Measurements from ENCODE around the gene TMEM135. TPM values are rescaled to one million over a fixed set of nuclear protein-coding genes. Genes with fewer than 3 reads are reported as not detected.
"Not testable (repeated sequence)": the region's sequence is repeated elsewhere in the genome, so short reads cannot be mapped to it uniquely, and the experiment has no call there.

TMEM135 gene
- total RNA-seq, 1 donor from 2014 or later = 20.6 TPM

GRCh38 chr11:87266751-87267150 is 229.0 kb downstream of the TMEM135 start:
- peaks cover 12% of the 10 kb centered on the region for H3K4me1 Mint-ChIP-seq (ENCODE audit: low read depth, unreplicated experiment)
- no peaks in the 10 kb centered on the region for H3K36me3 Mint-ChIP-seq (ENCODE audit: low read depth, unreplicated experiment)
- no peak overlapping the region for H3K4me2 ChIP-seq (ENCODE audit: low read length)
- no peaks in the 10 kb centered on the region for H3K27me3 Mint-ChIP-seq (ENCODE audit: low read depth, unreplicated experiment)
- H3K9me3 Mint-ChIP-seq (ENCODE audit: unreplicated experiment) = no peaks in the 10 kb centered on the region
- no peak overlapping the region for H2AFZ ChIP-seq (ENCODE audit: low read depth, low read length)
- H3K36me3 ChIP-seq (ENCODE audit: insufficient read depth, low read length) = no peaks in the 10 kb centered on the region
- H3K4me3 Mint-ChIP-seq (ENCODE audit: unreplicated experiment) = no peak overlapping the region
- no peaks in the 10 kb centered on the region for H3K79me2 ChIP-seq (ENCODE audit: insufficient read depth, low read length)
- H3K9me3 ChIP-seq (ENCODE audit: insufficient read depth, low read depth, low read length) = no peaks in the 10 kb centered on the region
- H3K4me1 ChIP-seq (ENCODE audit: insufficient read depth, low read length) = peaks cover 13% of the 10 kb centered on the region
- no peak overlapping the region for H3K4me3 ChIP-seq (ENCODE audit: insufficient read depth, low read depth, low read length)
- H3K27me3 ChIP-seq (ENCODE audit: insufficient read depth, low read length) = no peaks in the 10 kb centered on the region
- H3K27ac Mint-ChIP-seq (ENCODE audit: unreplicated experiment) = no peak overlapping the region
- H3K9ac ChIP-seq (ENCODE audit: low read length) = no peak overlapping the region
- H3K27ac ChIP-seq (ENCODE audit: low read depth, low read length) = no peak overlapping the region
- FAIRE-seq (no peak), DNase-seq (ENCODE audit: low read depth) (no peak)
- TF ChIP-seq CTCF (IDR thresholded peaks at IDR 0.05; ENCODE audit: insufficient read depth, low read depth, low read length) (no peak), EZH2 (IDR thresholded peaks at IDR 0.05; ENCODE audit: insufficient read depth, low read length) (no peak)
- H4K20me1 ChIP-seq (ENCODE audit: insufficient read depth, low read length) = no peaks in the 10 kb centered on the region

- not testable (repeated sequence) for H3K4me1 ChIP-seq (ENCODE audit: insufficient read depth, low read length); H3K27ac ChIP-seq (ENCODE audit: low read depth, low read length); H3K27me3 Mint-ChIP-seq (ENCODE audit: low read depth, unreplicated experiment); H3K36me3 Mint-ChIP-seq (ENCODE audit: low read depth, unreplicated experiment); H3K4me1 Mint-ChIP-seq (ENCODE audit: low read depth, unreplicated experiment); H3K79me2 ChIP-seq (ENCODE audit: insufficient read depth, low read length); H3K27ac Mint-ChIP-seq (ENCODE audit: unreplicated experiment); H3K4me3 Mint-ChIP-seq (ENCODE audit: unreplicated experiment); H3K9ac ChIP-seq (ENCODE audit: low read length); H3K27me3 ChIP-seq (ENCODE audit: insufficient read depth, low read length); H3K9me3 ChIP-seq (ENCODE audit: insufficient read depth, low read depth, low read length); H3K4me3 ChIP-seq (ENCODE audit: insufficient read depth, low read depth, low read length); H4K20me1 ChIP-seq (ENCODE audit: insufficient read depth, low read length); H3K4me2 ChIP-seq (ENCODE audit: low read length); DNase-seq (ENCODE audit: low read depth); H3K9me3 Mint-ChIP-seq (ENCODE audit: unreplicated experiment); H3K36me3 ChIP-seq (ENCODE audit: insufficient read depth, low read length); FAIRE-seq; H2AFZ ChIP-seq (ENCODE audit: low read depth, low read length)
Measured at GRCh38 chr11:87271951-87272350, 234.2 kb downstream of the TMEM135 start.

GRCh38 chr11:87275176-87275575 is 237.4 kb downstream of the TMEM135 start:
- H3K4me3 Mint-ChIP-seq (ENCODE audit: unreplicated experiment) = no peak overlapping the region

More at GRCh38 chr11:87275176-87275575, 237.4 kb downstream of the TMEM135 start:
- Histone ChIP-seq H3K27me3 (ENCODE audit: insufficient read depth, low read length) (no peaks in the 10 kb centered on the region), H3K9ac (ENCODE audit: low read length) (no peak overlapping the region), H4K20me1 (ENCODE audit: insufficient read depth, low read length) (no peaks in the 10 kb centered on the region), H3K4me2 (ENCODE audit: low read length) (no peak overlapping the region), H3K27ac (ENCODE audit: low read depth, low read length) (no peak overlapping the region), H2AFZ (ENCODE audit: low read depth, low read length) (no peak overlapping the region), H3K4me1 (ENCODE audit: insufficient read depth, low read length) (no peaks in the 10 kb centered on the region), H3K79me2 (ENCODE audit: insufficient read depth, low read length) (no peaks in the 10 kb centered on the region), H3K4me3 (ENCODE audit: insufficient read depth, low read depth, low read length) (no peak overlapping the region), H3K9me3 (ENCODE audit: insufficient read depth, low read depth, low read length) (no peaks in the 10 kb centered on the region), H3K36me3 (ENCODE audit: insufficient read depth, low read length) (no peaks in the 10 kb centered on the region)
- Mint-ChIP-seq H3K27me3 (ENCODE audit: low read depth, unreplicated experiment) (no peaks in the 10 kb centered on the region), H3K36me3 (ENCODE audit: low read depth, unreplicated experiment) (no peaks in the 10 kb centered on the region), H3K27ac (ENCODE audit: unreplicated experiment) (no peak overlapping the region), H3K4me1 (ENCODE audit: low read depth, unreplicated experiment) (no peaks in the 10 kb centered on the region), H3K9me3 (ENCODE audit: unreplicated experiment) (no peaks in the 10 kb centered on the region)
- DNase-seq (ENCODE audit: low read depth) (no peak), FAIRE-seq (no peak)
- TF ChIP-seq CTCF (IDR thresholded peaks at IDR 0.05; ENCODE audit: insufficient read depth, low read depth, low read length) (no peak), EZH2 (IDR thresholded peaks at IDR 0.05; ENCODE audit: insufficient read depth, low read length) (no peak)
